ENCODE results near the gene ZNF407.

Gene ZNF407

DNA sequence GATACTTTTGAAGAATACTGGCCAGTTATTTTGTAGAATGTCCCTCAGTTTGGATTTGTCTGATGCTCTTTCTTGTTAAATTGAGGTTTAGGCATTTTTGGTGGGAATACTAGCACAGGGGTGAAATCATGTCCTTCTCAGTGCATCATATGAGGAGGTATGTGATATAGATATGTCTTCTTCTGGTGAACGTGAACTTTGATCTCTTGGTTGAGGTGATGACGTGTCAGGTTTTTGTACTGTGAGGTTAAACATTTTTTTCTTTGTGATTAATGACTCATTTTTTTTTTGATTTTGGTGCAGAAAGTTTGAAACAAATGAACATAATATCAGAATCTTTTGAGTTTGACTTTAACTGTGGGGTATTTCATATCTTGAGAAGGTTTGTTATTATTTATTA, 11.0 kb downstream of the ZNF407 start:
- no peak for ATAC-seq (ENCODE audit: low read depth)
- Histone ChIP-seq H3K4me3 (ENCODE audit: severe bottlenecking) (no peak overlapping the region), H3K27ac (ENCODE audit: poor library complexity, severe bottlenecking) (no peak overlapping the region), H3K9me3 (ENCODE audit: severe bottlenecking) (no peaks in the 10 kb centered on the region), H3K27me3 (ENCODE audit: insufficient read depth, poor library complexity, severe bottlenecking) (no peaks in the 10 kb centered on the region), H3K4me1 (ENCODE audit: insufficient read depth, poor library complexity, severe bottlenecking) (no peaks in the 10 kb centered on the region), H3K36me3 (ENCODE audit: low read depth) (no peaks in the 10 kb centered on the region)
- TF ChIP-seq, protein P1, sequence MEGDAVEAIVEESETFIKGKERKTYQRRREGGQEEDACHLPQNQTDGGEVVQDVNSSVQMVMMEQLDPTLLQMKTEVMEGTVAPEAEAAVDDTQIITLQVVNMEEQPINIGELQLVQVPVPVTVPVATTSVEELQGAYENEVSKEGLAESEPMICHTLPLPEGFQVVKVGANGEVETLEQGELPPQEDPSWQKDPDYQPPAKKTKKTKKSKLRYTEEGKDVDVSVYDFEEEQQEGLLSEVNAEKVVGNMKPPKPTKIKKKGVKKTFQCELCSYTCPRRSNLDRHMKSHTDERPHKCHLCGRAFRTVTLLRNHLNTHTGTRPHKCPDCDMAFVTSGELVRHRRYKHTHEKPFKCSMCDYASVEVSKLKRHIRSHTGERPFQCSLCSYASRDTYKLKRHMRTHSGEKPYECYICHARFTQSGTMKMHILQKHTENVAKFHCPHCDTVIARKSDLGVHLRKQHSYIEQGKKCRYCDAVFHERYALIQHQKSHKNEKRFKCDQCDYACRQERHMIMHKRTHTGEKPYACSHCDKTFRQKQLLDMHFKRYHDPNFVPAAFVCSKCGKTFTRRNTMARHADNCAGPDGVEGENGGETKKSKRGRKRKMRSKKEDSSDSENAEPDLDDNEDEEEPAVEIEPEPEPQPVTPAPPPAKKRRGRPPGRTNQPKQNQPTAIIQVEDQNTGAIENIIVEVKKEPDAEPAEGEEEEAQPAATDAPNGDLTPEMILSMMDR (IDR thresholded peaks at IDR 0.05; ENCODE audit: poor library complexity, severe bottlenecking): no peak
- no peak for DNase-seq (ENCODE audit: low spot score)

DNA sequence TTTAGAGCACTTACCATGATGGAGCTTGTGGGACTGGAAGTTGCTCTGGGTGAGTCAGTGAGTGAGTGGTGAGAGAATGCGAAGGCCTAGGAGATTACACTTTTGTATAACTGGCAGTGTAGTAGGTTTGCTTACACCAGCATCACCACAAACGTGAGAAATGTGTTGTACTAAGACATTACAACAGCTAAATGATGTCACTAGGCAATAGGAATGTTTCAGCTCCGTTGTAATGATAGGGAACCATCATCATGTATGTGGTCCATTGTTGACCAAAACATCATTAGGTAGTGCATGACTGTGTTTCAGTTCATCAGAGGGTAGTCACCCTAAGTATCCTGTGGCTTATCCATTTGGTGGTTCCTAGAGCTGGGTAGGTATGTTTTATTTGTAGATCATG, 11.9 kb downstream of the ZNF407 start:
- DNase-seq (ENCODE audit: low spot score) (no peak), ATAC-seq (ENCODE audit: low read depth) (no peak)
- TF ChIP-seq, protein P1 (IDR thresholded peaks at IDR 0.05; ENCODE audit: poor library complexity, severe bottlenecking): no peak
- Histone ChIP-seq H3K27me3 (ENCODE audit: insufficient read depth, poor library complexity, severe bottlenecking) (no peaks in the 10 kb centered on the region), H3K36me3 (ENCODE audit: low read depth) (no peaks in the 10 kb centered on the region), H3K4me3 (ENCODE audit: severe bottlenecking) (no peak overlapping the region), H3K27ac (ENCODE audit: poor library complexity, severe bottlenecking) (no peak overlapping the region), H3K4me1 (ENCODE audit: insufficient read depth, poor library complexity, severe bottlenecking) (no peaks in the 10 kb centered on the region), H3K9me3 (ENCODE audit: severe bottlenecking) (no peaks in the 10 kb centered on the region)

DNA sequence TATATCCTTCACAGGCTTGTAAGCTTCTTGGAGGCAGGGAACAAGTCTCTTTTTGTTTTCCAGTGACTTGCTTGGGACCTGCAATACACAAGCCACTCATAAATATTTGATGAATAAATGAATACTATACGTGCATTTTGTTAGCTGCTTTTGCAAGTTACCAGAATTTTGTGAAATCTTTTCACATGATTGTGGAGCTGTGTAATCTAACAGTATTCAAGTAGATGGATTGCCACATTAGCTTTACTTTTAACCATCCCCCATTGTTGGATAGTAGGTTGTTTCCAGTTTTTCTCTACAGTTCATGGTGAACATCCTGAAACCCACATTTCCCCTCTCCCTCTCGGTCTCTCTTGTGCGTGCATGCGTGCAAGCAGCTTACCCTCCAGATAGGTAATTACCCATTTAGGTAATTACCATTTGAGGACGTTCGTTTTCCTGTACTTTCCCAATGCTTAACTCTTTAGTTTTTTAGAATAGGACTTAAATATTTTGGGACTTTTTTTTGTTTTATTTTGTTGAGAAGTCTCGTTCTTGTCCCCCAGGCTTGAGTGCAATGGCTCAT, 12.5 kb downstream of the ZNF407 start:
- Histone ChIP-seq H3K9me3 (ENCODE audit: severe bottlenecking) (no peaks in the 10 kb centered on the region), H3K27ac (ENCODE audit: poor library complexity, severe bottlenecking) (no peak overlapping the region), H3K4me1 (ENCODE audit: insufficient read depth, poor library complexity, severe bottlenecking) (no peaks in the 10 kb centered on the region), H3K36me3 (ENCODE audit: low read depth) (no peaks in the 10 kb centered on the region), H3K27me3 (ENCODE audit: insufficient read depth, poor library complexity, severe bottlenecking) (no peaks in the 10 kb centered on the region), H3K4me3 (ENCODE audit: severe bottlenecking) (no peak overlapping the region)
- ATAC-seq (ENCODE audit: low read depth) (no peak), DNase-seq (ENCODE audit: low spot score) (no peak)
- TF ChIP-seq, protein P1 (IDR thresholded peaks at IDR 0.05; ENCODE audit: poor library complexity, severe bottlenecking): no peak

DNA sequence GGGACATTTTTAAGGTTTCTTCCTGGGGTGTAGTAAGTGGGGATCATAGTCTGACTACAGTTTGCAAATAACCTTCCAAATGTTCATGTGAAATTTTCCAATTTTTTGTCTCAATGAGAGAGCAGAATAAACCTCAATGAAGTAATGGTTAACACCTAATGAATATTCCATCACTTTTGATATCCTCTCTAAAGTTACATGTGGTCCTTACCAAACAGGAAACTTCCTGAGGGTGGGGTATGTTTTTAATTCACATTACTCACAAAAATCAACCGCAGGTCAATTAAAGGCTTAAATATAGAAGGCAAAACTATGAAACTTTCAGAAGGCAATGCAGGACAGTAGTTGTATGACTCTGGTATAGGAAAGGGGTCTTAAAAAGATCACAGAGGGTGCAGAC, 13.2 kb downstream of the ZNF407 start:
- TF ChIP-seq, protein P1 (IDR thresholded peaks at IDR 0.05; ENCODE audit: poor library complexity, severe bottlenecking): no peak
- no peaks in the 10 kb centered on the region for H3K9me3 ChIP-seq (ENCODE audit: severe bottlenecking)

DNA sequence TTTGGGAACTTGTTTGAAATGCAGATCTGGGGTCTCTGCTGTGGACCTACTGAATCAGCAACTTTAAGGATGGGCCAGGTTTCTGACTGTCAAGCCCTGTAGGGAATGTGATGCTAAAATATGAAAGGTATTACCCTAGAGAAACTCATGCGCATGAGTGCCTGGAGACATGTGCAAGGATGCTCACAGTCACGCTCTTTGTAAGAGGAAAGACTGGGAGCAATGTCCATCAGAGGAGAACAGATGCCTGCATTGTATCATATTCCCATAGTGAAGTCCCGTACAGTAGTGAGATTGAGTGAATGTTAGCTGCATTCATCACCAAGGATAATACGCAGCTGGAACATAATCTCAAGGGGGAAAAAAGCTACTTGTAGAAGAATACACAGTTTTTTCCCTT, 14.1 kb downstream of the ZNF407 start:
- Histone ChIP-seq H3K9me3 (ENCODE audit: severe bottlenecking) (no peaks in the 10 kb centered on the region), H3K4me1 (ENCODE audit: insufficient read depth, poor library complexity, severe bottlenecking) (peaks cover 2% of the 10 kb centered on the region), H3K27ac (ENCODE audit: poor library complexity, severe bottlenecking) (no peak overlapping the region), H3K4me3 (ENCODE audit: severe bottlenecking) (no peak overlapping the region), H3K27me3 (ENCODE audit: insufficient read depth, poor library complexity, severe bottlenecking) (no peaks in the 10 kb centered on the region), H3K36me3 (ENCODE audit: low read depth) (no peaks in the 10 kb centered on the region)
- no peak for DNase-seq (ENCODE audit: low spot score)
- ATAC-seq (ENCODE audit: low read depth): no peak
- TF ChIP-seq, protein P1 (IDR thresholded peaks at IDR 0.05; ENCODE audit: poor library complexity, severe bottlenecking): no peak

More for the DNA sequence above, 13.2 kb downstream of the ZNF407 start:
- ATAC-seq (ENCODE audit: low read depth): no peak
- H3K4me1 ChIP-seq (ENCODE audit: insufficient read depth, poor library complexity, severe bottlenecking): no peaks in the 10 kb centered on the region
- no peak overlapping the region for H3K4me3 ChIP-seq (ENCODE audit: severe bottlenecking)
- no peaks in the 10 kb centered on the region for H3K27me3 ChIP-seq (ENCODE audit: insufficient read depth, poor library complexity, severe bottlenecking)
- H3K36me3 ChIP-seq (ENCODE audit: low read depth): no peaks in the 10 kb centered on the region
- DNase-seq (ENCODE audit: low spot score): no peak
- H3K27ac ChIP-seq (ENCODE audit: poor library complexity, severe bottlenecking): no peak overlapping the region

Measured in RWPE2 (cell line).